Neural progenitor cell (in vitro differentiated cells): Measurements from ENCODE around the gene HMGCLL1. TPM values are rescaled to one million over a fixed set of nuclear protein-coding genes. Genes with fewer than 3 reads are reported as not detected.

Experiments used
- DNase-seq: peaks from one replicate; pipeline ENCODE4 v3.0.0-alpha.2; 2016; ENCODE audit warnings: low spot score
- H2AFZ ChIP-seq: fragments of 200-600 bp; sonication (generic); replicated peaks from 2 replicates; pipeline ENCODE4 v1.6.1; 2016; ENCODE audit warnings: antibody characterized with exemption
- H3F3A ChIP-seq: fragments of 200-600 bp; sonication (generic); 2 replicates; pipeline ENCODE4 v1.6.1; 2016; ENCODE audit warnings: antibody characterized with exemption, low read depth
- H3K27ac ChIP-seq: fragments of 200-600 bp; sonication (generic); 2 replicates; pipeline ENCODE4 v1.5.1; 2016; ENCODE audit warnings: mild to moderate bottlenecking
- H3K27me3 ChIP-seq: fragments of 200-600 bp; sonication (generic); 2 replicates; pipeline ENCODE4 v1.6.1; 2016; ENCODE audit warnings: mild to moderate bottlenecking, moderate library complexity
- H3K36me3 ChIP-seq: fragments of 200-600 bp; sonication (generic); 2 replicates; pipeline ENCODE4 v1.5.1; 2016
- H3K4me1 ChIP-seq: fragments of 200-600 bp; sonication (generic); 2 replicates; pipeline ENCODE4 v1.6.1; 2016; ENCODE audit warnings: mixed run types
- H3K4me2 ChIP-seq: fragments of 200-600 bp; sonication (generic); 2 replicates; pipeline ENCODE4 v1.6.1; 2016
- H3K4me3 ChIP-seq: fragments of 200-600 bp; sonication (generic); 2 replicates; pipeline ENCODE4 v1.5.1; 2016
- H3K79me2 ChIP-seq: fragments of 200-600 bp; sonication (generic); 2 replicates; pipeline ENCODE4 v1.6.1; 2016; ENCODE audit warnings: low read depth
- H3K9ac ChIP-seq: fragments of 200-600 bp; sonication (generic); 2 replicates; pipeline ENCODE4 v1.6.1; 2016
- H3K9me3 ChIP-seq: fragments of 200-600 bp; sonication (generic); 2 replicates; pipeline ENCODE4 v1.5.1; 2016; ENCODE audit warnings: low read depth
- H4K20me1 ChIP-seq: fragments of 200-600 bp; sonication (generic); 2 replicates; pipeline ENCODE4 v1.6.1; 2016; ENCODE audit warnings: low read depth
- H3K27ac Mint-ChIP-seq: 3 replicates; pipeline ENCODE4 v1.8.0; 2021; ENCODE audit warnings: mixed read lengths
- H3K27me3 Mint-ChIP-seq: 2 replicates; pipeline ENCODE4 v1.8.0; 2022; ENCODE audit warnings: low read depth, mild to moderate bottlenecking, inconsistent platforms, moderate library complexity, mixed read lengths; ENCODE audit not compliant: insufficient read depth
- H3K36me3 Mint-ChIP-seq: 3 replicates; pipeline ENCODE4 v1.8.0; 2021; ENCODE audit warnings: mixed read lengths
- H3K4me1 Mint-ChIP-seq: 3 replicates; pipeline ENCODE4 v1.8.0; 2021; ENCODE audit warnings: mixed read lengths
- H3K4me3 Mint-ChIP-seq: 3 replicates; pipeline ENCODE4 v1.8.0; 2021; ENCODE audit warnings: mild to moderate bottlenecking, moderate library complexity, mixed read lengths
- H3K9me3 Mint-ChIP-seq: 3 replicates; pipeline ENCODE4 v1.8.0; 2020; ENCODE audit warnings: mixed read lengths
- EZH2 ChIP-seq: fragments of 200-600 bp; sonication (generic); IDR thresholded peaks from 2 replicates; pipeline ENCODE4 v1.6.1; 2017; ENCODE audit warnings: antibody characterized with exemption, mild to moderate bottlenecking, moderate library complexity
- EZH2phosphoT487 ChIP-seq: fragments of 200-600 bp; sonication (generic); IDR thresholded peaks from 2 replicates; pipeline ENCODE4 v1.6.1; 2017; ENCODE audit warnings: antibody characterized with exemption
- total RNA-seq: library from RNA; depleted of rRNA; stranded (reverse); fragments of >200 nt; gene quantifications from 2 replicates; pipeline ENCODE4 v1.2.3, GENCODE V29; 2015; ENCODE audit warnings: low replicate concordance
- TF ChIP-seq, protein P1 (sequence below): fragments of 200-600 bp; sonication (generic); IDR thresholded peaks from 2 replicates; pipeline ENCODE4 v1.5.1; 2017; ENCODE audit warnings: antibody characterized with exemption, mild to moderate bottlenecking

Gene HMGCLL1
- total RNA-seq, 1 donor from 2014 or later, result 6.5 TPM

DNA sequence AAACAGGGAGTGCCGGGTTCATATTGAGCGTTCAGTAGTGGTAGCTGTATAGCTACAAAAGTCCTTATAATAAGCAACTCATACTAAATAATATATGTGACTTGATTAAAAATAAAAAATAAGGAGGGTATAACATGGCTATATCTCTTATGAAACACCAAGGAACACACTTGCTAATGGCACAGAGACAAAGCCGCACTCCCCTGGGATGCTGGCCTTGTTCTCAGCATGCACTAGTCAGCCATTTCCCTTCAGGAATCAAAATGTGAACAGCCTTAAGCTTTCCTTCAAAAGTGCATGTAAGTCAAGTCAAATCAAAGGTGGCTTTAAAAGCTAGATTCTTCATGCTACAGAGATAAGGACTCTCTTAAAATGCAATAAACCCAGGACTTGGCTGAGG is 9.4 kb downstream of the HMGCLL1 start:
- Histone ChIP-seq H3K27me3 (no peaks in the 10 kb centered on the region), H3F3A (no peaks in the 10 kb centered on the region), H2AFZ (no peak overlapping the region), H3K36me3 (no peaks in the 10 kb centered on the region), H3K27ac (no peak overlapping the region), H3K4me3 (no peak overlapping the region), H3K4me1 (no peaks in the 10 kb centered on the region), H3K4me2 (no peak overlapping the region), H3K9ac (no peak overlapping the region), H3K79me2 (no peaks in the 10 kb centered on the region), H3K9me3 (peaks cover 13% of the 10 kb centered on the region), H4K20me1 (no peaks in the 10 kb centered on the region)
- Mint-ChIP-seq H3K9me3 (peaks cover 6% of the 10 kb centered on the region), H3K4me1 (peaks cover 7% of the 10 kb centered on the region), H3K4me3 (no peak overlapping the region), H3K27me3 (no peaks in the 10 kb centered on the region), H3K36me3 (no peaks in the 10 kb centered on the region), H3K27ac (no peak overlapping the region)
- DNase-seq, result no peak
- TF ChIP-seq, protein P1, sequence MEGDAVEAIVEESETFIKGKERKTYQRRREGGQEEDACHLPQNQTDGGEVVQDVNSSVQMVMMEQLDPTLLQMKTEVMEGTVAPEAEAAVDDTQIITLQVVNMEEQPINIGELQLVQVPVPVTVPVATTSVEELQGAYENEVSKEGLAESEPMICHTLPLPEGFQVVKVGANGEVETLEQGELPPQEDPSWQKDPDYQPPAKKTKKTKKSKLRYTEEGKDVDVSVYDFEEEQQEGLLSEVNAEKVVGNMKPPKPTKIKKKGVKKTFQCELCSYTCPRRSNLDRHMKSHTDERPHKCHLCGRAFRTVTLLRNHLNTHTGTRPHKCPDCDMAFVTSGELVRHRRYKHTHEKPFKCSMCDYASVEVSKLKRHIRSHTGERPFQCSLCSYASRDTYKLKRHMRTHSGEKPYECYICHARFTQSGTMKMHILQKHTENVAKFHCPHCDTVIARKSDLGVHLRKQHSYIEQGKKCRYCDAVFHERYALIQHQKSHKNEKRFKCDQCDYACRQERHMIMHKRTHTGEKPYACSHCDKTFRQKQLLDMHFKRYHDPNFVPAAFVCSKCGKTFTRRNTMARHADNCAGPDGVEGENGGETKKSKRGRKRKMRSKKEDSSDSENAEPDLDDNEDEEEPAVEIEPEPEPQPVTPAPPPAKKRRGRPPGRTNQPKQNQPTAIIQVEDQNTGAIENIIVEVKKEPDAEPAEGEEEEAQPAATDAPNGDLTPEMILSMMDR, result no peak
- TF ChIP-seq EZH2, result no peak
- TF ChIP-seq EZH2phosphoT487, result no peak

DNA sequence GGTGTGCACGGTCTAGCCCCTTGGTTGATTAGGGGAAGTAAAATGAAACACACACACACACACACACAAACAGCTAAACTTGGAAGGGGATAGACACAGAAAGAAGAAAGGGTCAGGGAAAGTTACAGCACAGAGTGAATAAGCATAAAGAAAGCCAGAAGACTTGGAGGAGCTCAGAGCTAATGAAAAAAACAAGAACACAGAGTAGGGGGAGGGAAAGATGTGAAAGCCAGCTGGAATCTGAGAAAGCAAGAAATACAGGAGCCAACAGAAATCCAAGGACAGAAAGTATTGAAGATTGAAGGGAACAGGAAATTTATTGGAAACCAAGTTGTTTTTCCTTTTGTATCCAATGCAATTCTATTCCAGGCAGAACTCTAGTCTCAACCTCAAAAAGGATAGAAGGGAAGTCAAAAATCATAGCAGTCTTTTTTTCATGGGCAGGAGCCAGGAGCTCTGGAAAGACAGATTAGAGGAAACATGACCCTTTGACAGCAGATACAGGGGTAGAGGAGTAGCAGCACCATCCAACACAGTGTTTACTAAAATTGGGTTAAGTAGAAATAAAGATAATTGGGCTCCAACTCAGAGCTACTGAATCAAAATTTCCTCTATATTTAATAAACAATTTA is 10.1 kb downstream of the HMGCLL1 start:
- Histone ChIP-seq H2AFZ (peak overlapping the region; percentile 4), H3K27ac (no peak overlapping the region)

DNA sequence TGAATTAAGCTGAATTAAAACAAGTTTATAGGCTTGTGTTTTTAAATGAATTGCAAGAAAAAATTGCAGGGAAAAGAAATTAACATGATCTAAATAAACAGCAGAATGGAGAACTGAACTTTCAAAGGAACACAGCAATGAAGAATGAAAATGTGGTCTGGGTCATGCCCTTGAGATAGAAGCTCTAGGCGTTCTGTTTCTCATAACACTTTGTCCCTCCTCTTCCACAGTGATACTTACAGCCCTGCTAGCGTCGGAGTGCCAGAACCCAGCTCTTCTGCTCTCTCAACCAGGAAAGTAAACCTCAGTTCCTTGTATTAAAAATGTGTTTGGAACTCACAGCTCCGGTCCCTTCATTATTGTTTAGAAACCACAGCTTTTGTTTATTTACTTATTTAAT is 11.4 kb downstream of the HMGCLL1 start:
- Histone ChIP-seq H3K79me2 (no peaks in the 10 kb centered on the region), H3K27ac (no peak overlapping the region), H3K9me3 (no peaks in the 10 kb centered on the region), H4K20me1 (no peaks in the 10 kb centered on the region), H3K36me3 (no peaks in the 10 kb centered on the region), H3K27me3 (no peaks in the 10 kb centered on the region), H3F3A (no peaks in the 10 kb centered on the region), H3K4me1 (no peaks in the 10 kb centered on the region), H3K4me3 (no peak overlapping the region), H2AFZ (no peak overlapping the region), H3K4me2 (no peak overlapping the region), H3K9ac (no peak overlapping the region)
- H3K27ac Mint-ChIP-seq, result no peak overlapping the region
- no peak for TF ChIP-seq EZH2
- no peak for TF ChIP-seq EZH2phosphoT487
- TF ChIP-seq, protein P1, result no peak
- peaks cover 7% of the 10 kb centered on the region for H3K4me1 Mint-ChIP-seq
- H3K9me3 Mint-ChIP-seq, result no peaks in the 10 kb centered on the region
- no peak overlapping the region for H3K4me3 Mint-ChIP-seq
- no peaks in the 10 kb centered on the region for H3K27me3 Mint-ChIP-seq
- no peak for DNase-seq
- no peaks in the 10 kb centered on the region for H3K36me3 Mint-ChIP-seq

More for the DNA sequence above, 10.1 kb downstream of the HMGCLL1 start:
- H3K36me3 ChIP-seq, result no peaks in the 10 kb centered on the region
- no peaks in the 10 kb centered on the region for H3K4me1 ChIP-seq
- no peak overlapping the region for H3K9ac ChIP-seq
- TF ChIP-seq EZH2, result no peak
- TF ChIP-seq, protein P1, result no peak
- no peak for TF ChIP-seq EZH2phosphoT487
- no peak overlapping the region for H3K4me3 ChIP-seq
- Mint-ChIP-seq H3K9me3 (peaks cover 6% of the 10 kb centered on the region), H3K27me3 (no peaks in the 10 kb centered on the region), H3K4me1 (peaks cover 7% of the 10 kb centered on the region), H3K27ac (peak overlapping the region; percentile 61), H3K36me3 (no peaks in the 10 kb centered on the region), H3K4me3 (no peak overlapping the region)
- no peaks in the 10 kb centered on the region for H3F3A ChIP-seq
- no peaks in the 10 kb centered on the region for H3K79me2 ChIP-seq
- H4K20me1 ChIP-seq, result no peaks in the 10 kb centered on the region
- peaks cover 12% of the 10 kb centered on the region for H3K9me3 ChIP-seq
- DNase-seq, result peak; percentile 12
- peak overlapping the region; percentile 10 for H3K4me2 ChIP-seq
- H3K27me3 ChIP-seq, result no peaks in the 10 kb centered on the region
